Measurements from ENCODE around the gene ZNF775.

ZNF775 gene

DNA sequence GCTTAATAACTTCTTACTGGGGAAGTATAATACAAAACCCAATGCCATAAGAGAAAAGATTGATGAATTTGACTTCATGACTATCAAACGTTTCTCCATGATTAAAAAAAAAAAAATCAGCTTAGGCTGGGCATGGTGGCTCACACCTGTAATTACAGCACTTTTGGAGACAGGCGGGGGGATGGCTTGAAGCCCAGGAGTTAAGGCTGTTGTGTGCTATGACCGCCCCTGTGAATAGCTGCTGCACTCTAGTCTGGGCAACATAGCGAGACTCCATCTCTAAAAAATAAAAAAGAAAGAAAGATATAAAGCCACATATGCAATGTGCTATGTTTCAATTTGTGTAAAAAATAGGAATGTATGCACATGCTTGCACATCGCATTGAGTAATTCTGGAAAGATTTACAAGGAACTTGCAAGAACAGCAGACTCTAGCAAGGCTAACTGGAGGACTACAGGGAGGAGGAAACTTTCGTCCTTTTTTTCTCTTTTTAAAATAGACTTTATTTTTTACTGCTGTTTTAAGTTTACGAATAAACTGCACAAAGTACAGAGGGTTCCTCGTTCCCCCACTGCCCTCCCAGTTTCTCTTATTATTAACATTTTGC, 27.4 kb upstream of the ZNF775 start:
- no peak for DNase-seq

DNA sequence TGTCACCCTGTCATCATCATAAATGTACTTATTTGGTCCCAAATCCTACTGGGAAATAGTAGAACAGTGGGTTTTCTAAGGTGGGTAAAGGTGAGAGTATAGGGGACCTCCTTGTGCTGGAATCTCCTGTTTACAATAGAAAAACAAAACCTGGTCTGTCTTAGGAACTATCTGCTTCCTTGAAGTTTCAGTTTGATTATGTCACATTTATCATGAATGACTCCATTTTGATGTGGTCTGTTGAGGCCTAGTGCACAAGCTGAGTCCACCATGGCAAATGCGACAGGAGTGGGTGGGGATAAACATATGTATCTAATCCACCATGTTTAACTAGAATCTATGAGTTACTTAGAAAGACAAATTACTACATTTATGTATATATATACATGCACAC, 23.5 kb upstream of the ZNF775 start:
- no peak for DNase-seq

DNA sequence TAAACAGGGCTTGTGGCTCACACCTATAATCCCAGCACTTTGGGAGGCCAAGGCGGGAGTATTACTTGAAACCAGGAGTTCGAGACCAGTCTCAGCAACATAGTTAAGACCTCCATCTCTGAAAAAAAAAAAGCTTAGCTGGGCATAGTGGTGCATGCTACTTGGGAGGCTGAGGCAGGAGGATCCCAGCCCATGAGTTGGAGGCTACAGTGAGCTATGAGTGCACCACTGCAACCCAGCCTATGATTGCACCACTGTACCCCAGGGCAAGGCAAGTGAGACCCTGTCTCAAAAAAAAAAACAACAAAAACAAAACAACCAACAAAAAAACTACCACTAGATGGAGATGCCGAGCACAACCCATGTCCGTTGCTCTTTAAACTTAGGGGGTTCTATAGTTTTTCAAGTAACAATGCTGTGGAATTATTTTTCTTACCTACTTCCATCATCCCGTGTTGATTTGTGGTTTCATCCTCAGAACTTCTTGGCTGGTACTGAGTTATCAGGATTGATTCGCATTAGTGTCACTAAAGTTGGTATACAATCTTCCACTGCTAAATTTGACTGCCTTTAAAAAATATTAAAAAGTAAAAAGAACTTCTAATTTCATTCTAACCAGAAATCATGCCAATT, 22.7 kb upstream of the ZNF775 start:
- no peak for DNase-seq

GRCh38 chr7:150357270-150357669, 21.9 kb upstream of the ZNF775 start:
- DNase-seq: no peak

DNA sequence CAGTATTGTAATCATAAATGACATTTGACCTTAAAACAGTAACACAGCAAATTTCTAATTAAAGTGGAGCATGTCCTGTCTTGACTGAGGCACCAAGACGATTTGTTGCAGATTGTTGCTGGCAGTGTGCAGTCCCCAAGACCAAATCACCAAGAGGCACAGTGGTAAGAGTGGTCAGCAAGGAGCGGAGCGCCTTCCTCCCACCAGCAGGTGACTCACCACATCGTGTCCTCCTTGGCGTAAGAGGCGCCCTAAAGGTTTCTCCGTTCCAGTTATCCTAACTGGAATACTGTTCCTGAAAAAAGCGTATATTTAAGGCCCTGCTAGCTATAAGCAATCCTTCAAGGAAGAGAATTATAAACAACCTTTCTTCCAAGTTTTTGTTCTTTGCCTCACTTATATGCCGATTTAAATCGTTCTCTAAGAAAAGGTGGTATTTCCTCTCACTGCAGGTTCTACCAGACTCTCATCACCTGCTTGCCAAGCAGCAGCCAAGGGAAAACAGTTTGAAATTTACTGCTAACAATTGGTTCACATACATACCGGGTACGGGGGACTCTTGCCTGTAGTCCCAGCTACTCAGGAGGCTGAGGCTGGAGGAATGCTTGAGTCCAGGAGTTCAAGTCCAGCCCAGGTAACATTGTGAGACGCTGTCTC, 21.2 kb upstream of the ZNF775 start:
- DNase-seq: no peak

GRCh38 chr7:150358433-150358832, 20.7 kb upstream of the ZNF775 start:
- no peak for DNase-seq

GRCh38 chr7:150358988-150359621, 20.0 kb upstream of the ZNF775 start:
- DNase-seq: no peak

GRCh38 chr7:150359622-150360362, 19.3 kb upstream of the ZNF775 start:
- no peak for DNase-seq

DNA sequence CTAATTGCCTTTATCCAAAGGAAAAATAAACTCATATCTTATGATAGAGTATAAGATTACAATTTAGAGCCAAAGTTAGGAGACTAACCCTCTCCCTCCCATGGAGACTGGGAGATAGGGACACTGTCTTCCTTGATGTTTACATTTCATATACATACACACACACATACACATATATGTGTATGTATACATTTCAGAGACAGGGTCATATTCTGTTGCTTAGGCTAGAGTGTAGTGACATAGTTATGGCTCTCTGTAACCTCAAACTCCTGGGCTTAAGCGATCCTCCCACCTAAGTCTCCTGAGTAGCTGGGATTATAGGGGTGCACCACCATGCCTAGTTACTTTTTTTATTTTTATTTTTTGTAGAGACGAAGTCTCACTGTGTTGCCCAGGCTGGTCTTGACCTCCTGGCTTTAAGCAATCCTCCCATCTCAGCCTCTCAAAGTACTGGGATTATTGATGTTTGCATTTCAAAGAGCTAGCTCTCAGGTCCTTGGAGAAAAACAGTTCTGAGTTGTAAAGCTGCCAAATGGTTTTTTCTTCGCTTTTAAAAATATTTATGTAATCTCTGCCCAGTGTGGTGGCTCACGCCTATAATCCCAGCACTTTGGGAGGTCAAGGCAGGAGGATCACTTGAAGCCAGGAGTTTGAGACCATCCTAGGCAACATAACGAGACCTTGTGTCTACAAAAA, 18.6 kb upstream of the ZNF775 start:
- DNase-seq: no peak

DNA sequence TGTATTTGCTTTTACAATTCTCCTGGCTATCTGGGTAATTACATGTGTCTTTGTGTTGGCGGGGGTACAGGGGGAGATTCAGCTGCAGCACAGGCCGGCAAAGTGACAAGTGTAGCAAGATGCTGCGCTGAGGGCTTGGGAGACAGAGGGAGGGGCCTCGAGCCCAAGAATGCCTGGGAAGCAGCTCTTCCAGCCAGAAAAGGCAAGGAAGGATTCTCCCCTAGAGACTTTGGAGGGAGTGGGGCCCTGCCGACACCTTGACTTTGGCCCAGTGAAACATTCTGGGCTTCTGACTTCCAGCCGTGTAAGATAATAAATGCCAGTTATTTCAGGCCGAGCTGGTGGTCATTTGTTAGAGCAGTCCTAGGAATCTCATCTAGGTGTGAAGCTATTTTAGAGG, 17.7 kb upstream of the ZNF775 start:
- no peak for DNase-seq

DNA sequence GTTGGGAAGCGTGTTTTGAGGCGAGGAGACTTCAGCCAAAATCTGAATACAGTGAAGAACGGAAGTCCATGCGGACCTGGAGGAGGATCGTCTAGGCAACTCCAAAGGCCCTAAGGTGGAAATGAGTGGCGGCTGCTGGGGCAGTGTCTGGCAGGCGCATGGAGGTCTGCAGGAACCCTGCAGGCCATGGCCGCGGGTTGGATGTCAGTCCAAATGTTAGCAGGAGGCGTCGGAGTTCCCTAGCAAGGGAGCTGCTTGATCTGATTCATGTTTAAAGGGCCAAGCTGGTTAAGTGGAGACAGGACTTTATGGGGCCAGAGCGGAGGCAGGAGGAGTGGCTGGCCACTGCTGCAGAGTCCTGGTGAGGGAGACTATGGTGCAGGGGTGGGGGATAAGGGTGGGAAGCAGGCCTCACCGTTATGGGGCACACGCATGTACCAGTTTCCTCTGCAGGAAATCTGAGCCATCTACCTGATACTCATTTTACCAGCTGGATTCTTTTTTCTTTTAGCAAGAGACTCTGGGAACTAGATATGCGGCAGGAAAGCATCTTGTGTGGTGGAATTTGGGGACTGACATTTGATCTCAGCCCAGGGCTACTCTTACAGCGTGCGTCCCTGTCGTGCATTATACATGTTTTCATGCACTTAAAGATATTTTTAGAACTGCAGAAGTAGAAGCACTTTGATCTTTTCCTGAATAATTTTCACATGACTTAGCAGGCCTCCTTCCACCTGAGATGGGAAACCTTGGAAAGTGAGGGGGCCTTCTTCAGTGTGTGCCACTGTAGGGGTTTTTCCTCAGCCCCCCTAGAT, 17.1 kb upstream of the ZNF775 start:
- no peak for DNase-seq

DNA sequence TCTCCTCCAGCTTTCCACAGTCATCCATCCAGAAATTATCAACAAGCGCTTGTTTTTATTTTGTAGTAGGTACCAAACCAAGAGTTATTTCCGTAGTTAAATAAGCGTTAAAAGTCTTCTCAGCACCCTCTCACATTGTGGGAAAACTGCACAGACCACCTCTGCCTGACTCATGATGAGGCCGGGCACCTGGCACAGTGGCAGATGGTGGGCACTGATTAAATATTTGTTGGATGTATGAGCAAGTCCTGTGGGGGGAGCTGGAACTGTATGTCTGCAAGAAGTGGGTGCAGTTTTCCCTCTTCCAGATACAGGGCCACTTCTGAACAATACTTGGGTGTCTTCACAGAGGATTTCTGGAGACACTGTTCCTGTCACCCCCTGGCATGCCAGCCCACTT, 15.8 kb upstream of the ZNF775 start:
- no peak for DNase-seq

DNA sequence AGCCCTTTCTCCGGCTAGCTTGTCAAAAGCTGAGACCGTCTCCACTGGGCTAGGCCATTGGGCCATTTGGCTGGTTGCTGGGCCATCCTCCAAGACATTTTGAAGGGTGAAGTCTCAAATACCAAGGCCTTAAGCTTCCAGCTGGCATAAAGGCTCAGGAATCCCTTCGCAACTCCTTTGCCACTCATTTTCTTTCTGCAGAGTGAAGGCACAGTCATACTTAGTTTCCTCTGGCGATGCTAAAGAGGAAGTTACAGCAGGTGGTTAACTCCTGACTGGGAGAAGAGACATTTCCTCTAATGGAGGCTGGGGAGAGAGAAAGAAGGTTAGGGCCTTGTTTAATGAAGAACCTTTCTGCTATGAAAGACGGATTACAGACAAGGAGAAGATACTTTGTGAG, 15.3 kb upstream of the ZNF775 start:
- DNase-seq: no peak

DNA sequence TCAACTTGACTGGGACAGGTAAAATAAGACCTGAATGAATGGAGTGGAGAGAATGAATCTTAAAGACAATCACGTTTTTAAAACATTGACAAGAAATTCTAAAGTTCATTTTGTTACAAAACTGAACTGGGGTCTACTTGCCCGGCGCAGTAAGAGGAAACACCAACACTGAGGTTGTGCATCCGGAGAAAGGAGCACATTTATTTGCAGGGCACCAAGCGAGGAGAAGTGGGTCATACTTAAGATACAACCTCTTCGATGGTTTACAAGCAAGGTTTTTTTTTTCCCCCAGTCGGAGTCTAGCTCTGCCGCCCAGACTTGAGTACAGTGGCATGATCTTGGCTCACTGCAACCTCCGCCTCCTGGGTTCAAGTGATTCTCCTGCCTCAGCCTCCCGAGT, 13.9 kb upstream of the ZNF775 start:
- DNase-seq: no peak

DNA sequence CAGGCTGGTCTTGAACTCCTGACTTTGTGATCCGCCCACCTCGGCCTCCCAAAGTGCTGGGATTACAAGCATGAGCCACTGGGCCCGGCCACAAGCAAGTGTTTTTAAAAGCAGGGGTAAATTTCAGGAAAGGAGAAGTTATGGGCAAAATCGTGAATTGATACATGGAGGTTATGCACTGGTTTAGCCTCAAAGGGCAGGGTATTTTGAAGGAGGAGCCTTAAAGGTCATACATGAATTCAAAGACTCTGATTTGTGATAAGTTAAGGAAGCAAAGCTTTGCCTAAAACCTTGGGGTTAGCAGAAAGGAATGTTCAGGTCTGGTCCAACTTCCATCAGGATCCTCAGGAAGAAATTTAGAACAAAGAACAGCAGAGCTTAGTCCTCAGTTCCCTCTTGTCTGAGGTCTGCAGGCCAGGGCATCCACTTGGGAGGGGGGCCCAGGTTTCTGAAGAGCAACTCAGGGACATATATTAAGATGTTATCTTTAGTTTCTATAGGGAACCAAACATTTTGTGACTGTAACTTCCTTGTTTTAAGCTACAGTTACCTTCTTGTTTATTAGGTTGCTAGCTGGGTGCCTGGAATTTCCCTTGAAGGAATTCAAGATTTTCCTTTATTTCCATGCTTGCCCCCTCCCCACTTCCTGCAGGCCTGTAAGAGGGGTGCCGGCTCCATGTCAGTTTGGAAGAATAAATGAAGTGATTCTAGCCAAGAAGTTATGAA, 13.3 kb upstream of the ZNF775 start:
- no peak for DNase-seq

DNA sequence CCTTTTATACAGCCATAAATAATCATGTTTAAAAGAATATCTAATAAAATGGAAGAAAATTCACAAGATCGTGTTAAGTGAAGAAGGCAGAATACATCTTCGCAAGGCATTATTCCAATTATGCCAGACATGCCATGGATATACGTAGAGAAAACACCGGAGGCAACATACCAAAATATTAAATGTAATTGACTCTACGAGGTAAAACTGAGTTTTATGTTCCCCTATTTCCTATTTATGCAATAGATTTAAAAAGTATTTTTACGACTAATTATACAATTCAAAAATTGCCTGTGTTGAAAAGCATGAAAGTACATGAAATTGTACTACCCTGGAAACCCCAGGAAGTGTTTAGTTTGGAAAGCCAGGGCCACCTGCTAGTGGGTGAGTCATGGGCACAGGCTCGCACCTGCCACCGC, 11.4 kb upstream of the ZNF775 start:
- no peak for DNase-seq

DNA sequence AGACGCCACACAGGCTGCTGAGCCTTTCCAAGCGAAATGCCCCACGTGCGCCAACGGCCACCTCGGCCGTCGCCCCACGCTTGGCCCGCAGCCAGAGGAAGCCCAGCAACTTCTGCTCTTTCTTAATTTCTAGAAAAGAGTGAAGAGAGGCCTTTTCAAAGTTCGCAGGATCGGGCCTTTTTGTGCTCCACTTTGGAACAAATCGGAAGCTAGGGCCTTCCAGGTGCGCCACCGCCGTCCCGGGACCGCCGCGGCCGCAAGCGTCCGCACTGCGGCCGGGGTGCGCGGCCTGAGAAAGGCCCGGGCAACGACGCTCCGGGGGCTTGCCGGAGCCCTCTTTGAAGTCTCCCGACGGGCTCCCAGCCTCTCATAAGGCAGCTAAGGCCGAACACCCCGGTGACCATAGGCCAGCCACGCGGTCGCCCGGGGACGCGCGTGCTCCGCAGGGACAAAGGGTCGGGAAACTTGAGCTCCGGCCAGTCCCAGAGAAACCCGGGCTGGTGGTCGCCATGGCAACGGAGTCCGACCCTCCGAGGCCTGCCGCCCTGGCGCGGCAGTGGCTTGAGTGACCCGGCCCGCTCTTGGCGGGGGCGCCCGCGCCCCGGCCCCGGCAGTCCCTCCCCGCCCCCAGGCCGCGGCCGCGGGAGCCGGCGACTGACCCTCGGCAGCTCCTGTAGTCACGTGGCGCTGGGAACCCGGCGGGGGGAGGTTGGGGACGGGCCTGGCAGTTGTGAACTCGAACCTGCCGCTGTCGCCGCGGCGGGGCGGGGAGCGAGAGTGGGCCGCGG, 10.8 kb upstream of the ZNF775 start, which contains the start of gene REPIN1:
Gene REPIN1 (plus strand): TSS at position 727 of the 788 bp plus-strand sequence. CDS start 890 bp downstream, outside the sequence.
- no peak for DNase-seq

- DNase-seq: no peak
These were observed 10.0 kb upstream of the ZNF775 start for GRCh38 chr7:150368884-150369747.
